Heart left ventricle (tissue), 13 donors: ENCODE results near the gene MIEN1.

Experiments used
- POLR2A ChIP-seq, 2 donors: fragments of 450-650 bp; IDR thresholded peaks; one replicate each; pipeline ENCODE4 v1.6.1; 2017; ENCODE audit warnings: antibody characterized with exemption in 2 of 2, mild to moderate bottlenecking in 2 of 2, moderate library complexity in 2 of 2
- TF ChIP-seq, protein P1 (sequence below), 12 donors: fragments of 200-600 bp; sonication (generic) in 4 of 12; IDR thresholded peaks; one replicate each; pipeline versions ENCODE4 v1.5.0 to v1.8.0; 2018 to 2022; ENCODE audit warnings: antibody characterized with exemption in 12 of 12, mild to moderate bottlenecking in 5 of 12
- donor health status: ischemic (EF 13 %, LVEDD 7.1; RV severe dilation, severe dysfunction).
- donor health status: DM: no; HTN: yes; CAD: no.
- donor health status: DM: no; HTN: no; CAD: no.
- donor health status: ischemic (EF 25% LVEDD 6.9; RV normal size, moderate dysfunction).
- donor health status: ischemic (EF 25% LVEDD 5.7; RV mildly dilated, moderate dysfunction).
- donor health status: ischemic (EF 35%, LVEDD 5.7; RV mildly dilated, moderate dysfunction).
- donor health status: nonischemic (EF 11% LVEDD 7.7; RV severe dilation, severe dysfunction).
- donor health status: DM: yes; HTN: yes; CAD: no.
- donor health status: PGD.
- donor health status: ischemic (EF 29% LVEDD 5.4; RV normal size, mild dysfunction).
- donor health status: nonischemic (EF 23%, LVEDD 6.1; RV moderate dilation, normal function).

DNA sequence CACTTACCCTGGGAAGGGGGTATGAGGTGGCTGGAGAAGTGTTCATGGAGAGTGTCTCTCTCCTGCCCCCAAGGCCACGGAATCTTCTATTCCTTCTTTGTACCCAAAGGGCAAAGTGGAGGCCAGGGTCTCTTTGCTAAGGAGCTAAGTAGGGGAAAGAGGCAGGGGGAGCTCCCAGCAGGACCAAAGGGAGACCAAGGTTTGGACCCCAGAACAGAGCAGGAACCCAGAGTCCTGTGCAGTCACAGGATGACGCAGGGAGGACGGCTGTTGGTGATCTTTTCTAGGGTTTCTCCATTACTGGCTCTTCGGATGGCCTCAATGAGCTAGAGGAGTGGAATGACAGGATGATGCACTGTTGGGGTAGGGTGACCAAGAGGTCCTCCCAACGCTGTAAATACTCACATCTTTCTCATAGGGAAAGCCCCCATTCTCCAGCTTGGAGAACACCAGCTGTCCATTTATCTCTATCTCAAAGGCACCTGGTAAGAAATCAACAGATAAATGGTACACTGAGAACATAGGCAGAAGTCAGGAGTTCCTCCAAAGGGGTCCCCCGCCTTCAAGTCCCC, 966 bp downstream of the MIEN1 start:
- TF ChIP-seq, protein P1, sequence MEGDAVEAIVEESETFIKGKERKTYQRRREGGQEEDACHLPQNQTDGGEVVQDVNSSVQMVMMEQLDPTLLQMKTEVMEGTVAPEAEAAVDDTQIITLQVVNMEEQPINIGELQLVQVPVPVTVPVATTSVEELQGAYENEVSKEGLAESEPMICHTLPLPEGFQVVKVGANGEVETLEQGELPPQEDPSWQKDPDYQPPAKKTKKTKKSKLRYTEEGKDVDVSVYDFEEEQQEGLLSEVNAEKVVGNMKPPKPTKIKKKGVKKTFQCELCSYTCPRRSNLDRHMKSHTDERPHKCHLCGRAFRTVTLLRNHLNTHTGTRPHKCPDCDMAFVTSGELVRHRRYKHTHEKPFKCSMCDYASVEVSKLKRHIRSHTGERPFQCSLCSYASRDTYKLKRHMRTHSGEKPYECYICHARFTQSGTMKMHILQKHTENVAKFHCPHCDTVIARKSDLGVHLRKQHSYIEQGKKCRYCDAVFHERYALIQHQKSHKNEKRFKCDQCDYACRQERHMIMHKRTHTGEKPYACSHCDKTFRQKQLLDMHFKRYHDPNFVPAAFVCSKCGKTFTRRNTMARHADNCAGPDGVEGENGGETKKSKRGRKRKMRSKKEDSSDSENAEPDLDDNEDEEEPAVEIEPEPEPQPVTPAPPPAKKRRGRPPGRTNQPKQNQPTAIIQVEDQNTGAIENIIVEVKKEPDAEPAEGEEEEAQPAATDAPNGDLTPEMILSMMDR (IDR thresholded peaks at IDR 0.05): no peak
- TF ChIP-seq POLR2A (IDR thresholded peaks at IDR 0.05): no peak
